Measurements from ENCODE around the gene COA1. TPM values are rescaled to one million over a fixed set of nuclear protein-coding genes. Genes with fewer than 3 reads are reported as not detected.

COA1 gene
- total and polyA plus RNA-seq, 9 of the 15 experiments (the other 6 are each of a cell fraction or from before 2014, with no cell fraction given): 98.9 to 463 (median 181) TPM

DNA sequence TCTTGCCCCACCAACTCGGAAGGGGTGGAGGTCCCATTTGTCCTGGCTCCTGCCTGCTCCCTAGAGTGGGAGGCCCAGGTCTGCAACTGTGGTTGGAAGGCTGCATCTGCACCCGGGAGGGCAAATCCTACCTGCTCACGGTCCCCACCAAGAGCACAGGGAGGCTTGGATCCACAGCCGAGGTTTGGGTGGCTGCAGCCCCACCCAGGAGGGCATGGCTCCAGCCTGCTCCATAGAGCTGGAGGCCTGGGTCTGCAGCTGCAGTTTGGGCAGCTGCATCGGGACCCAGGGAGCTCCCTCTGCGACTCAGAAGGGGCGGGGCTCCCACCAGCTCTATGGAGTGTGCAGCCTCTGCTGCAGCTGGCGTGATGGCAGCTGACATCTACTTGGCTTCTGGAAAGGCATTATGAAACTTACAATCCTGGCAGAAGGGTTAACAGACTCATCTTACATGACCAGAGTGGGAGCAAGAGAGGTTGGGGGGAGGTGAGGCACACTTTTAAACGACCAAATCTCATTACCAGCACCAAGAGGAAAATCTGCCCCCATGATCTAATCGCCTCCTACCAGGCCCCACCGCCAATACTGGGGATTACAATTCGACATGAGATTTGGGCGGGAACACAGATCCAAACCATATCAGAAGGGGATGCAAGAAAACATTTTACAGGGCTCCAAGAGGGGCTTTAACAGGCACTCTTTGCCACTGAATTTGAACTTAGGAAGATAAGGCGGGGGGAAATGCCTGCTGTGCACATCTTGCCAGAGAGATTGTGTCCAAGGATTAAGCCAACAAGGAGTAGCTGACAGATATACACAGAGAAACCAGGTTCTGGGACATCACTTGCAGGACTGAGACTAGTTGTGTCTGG, 20.9 kb upstream of the COA1 start (continued):
- no peak for TF ChIP-seq ATF1 (CRISPR knock-in tag; IDR thresholded peaks at IDR 0.05)
- no peak for TF ChIP-seq ATF1 (tag; IDR thresholded peaks at IDR 0.05)
- 0 out of 2 replicates have a peak, but pooled peaks have one; percentile 66 for TF ChIP-seq SMAD4 (CRISPR knock-in tag; conservative IDR thresholded peaks at IDR 0.05)
- TF ChIP-seq NFXL1 (CRISPR knock-in tag; IDR thresholded peaks at IDR 0.05): no peak
- peak; percentile 86 for TF ChIP-seq MEIS2 (IDR thresholded peaks at IDR 0.05; ENCODE audit: partially characterized antibody)
- TF ChIP-seq ZNF79 (CRISPR knock-in tag; IDR thresholded peaks at IDR 0.05; ENCODE audit: low read depth): no peak
- TF ChIP-seq HNRNPH1 (optimal IDR thresholded peaks at IDR 0.05; ENCODE audit: low read depth, low read length): no peak
- TF ChIP-seq TFAM (CRISPR knock-in tag; conservative IDR thresholded peaks at IDR 0.05): no peak
- no peak for TF ChIP-seq ZNF212 (CRISPR knock-in tag; IDR thresholded peaks at IDR 0.05)
- peak; percentile 91 for TF ChIP-seq ARID1B (IDR thresholded peaks at IDR 0.05)
- TF ChIP-seq, protein P1, sequence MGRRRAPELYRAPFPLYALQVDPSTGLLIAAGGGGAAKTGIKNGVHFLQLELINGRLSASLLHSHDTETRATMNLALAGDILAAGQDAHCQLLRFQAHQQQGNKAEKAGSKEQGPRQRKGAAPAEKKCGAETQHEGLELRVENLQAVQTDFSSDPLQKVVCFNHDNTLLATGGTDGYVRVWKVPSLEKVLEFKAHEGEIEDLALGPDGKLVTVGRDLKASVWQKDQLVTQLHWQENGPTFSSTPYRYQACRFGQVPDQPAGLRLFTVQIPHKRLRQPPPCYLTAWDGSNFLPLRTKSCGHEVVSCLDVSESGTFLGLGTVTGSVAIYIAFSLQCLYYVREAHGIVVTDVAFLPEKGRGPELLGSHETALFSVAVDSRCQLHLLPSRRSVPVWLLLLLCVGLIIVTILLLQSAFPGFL (CRISPR knock-in tag; IDR thresholded peaks at IDR 0.05): no peak
- peak in 1 of 3 experiments; percentile 5 for TF ChIP-seq YY1 (IDR thresholded peaks at IDR 0.05; ENCODE audit: borderline replicate concordance in 1 of 3, control insufficient read depth in 1 of 3, extremely low read depth in 1 of 3, insufficient read depth in 3 of 3, insufficient read length in 1 of 3, insufficient replicate concordance in 2 of 3, low read depth in 1 of 3, low read length in 2 of 3)
- TF ChIP-seq, protein P2, sequence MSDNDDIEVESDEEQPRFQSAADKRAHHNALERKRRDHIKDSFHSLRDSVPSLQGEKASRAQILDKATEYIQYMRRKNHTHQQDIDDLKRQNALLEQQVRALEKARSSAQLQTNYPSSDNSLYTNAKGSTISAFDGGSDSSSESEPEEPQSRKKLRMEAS (CRISPR knock-in tag; IDR thresholded peaks at IDR 0.05): no peak
- TF ChIP-seq TEAD4 (IDR thresholded peaks at IDR 0.05; ENCODE audit: low read length): peak; percentile 88
- TF ChIP-seq TEAD4 (CRISPR knock-in tag; IDR thresholded peaks at IDR 0.05; ENCODE audit: borderline replicate concordance): no peak
- no peak for TF ChIP-seq PRMT5 (CRISPR knock-in tag; IDR thresholded peaks at IDR 0.05)
- TF ChIP-seq, protein P3, sequence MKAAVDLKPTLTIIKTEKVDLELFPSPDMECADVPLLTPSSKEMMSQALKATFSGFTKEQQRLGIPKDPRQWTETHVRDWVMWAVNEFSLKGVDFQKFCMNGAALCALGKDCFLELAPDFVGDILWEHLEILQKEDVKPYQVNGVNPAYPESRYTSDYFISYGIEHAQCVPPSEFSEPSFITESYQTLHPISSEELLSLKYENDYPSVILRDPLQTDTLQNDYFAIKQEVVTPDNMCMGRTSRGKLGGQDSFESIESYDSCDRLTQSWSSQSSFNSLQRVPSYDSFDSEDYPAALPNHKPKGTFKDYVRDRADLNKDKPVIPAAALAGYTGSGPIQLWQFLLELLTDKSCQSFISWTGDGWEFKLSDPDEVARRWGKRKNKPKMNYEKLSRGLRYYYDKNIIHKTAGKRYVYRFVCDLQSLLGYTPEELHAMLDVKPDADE (conservative IDR thresholded peaks at IDR 0.05; ENCODE audit: control insufficient read depth, low read depth, low read length): no peak
- TF ChIP-seq, protein P4, sequence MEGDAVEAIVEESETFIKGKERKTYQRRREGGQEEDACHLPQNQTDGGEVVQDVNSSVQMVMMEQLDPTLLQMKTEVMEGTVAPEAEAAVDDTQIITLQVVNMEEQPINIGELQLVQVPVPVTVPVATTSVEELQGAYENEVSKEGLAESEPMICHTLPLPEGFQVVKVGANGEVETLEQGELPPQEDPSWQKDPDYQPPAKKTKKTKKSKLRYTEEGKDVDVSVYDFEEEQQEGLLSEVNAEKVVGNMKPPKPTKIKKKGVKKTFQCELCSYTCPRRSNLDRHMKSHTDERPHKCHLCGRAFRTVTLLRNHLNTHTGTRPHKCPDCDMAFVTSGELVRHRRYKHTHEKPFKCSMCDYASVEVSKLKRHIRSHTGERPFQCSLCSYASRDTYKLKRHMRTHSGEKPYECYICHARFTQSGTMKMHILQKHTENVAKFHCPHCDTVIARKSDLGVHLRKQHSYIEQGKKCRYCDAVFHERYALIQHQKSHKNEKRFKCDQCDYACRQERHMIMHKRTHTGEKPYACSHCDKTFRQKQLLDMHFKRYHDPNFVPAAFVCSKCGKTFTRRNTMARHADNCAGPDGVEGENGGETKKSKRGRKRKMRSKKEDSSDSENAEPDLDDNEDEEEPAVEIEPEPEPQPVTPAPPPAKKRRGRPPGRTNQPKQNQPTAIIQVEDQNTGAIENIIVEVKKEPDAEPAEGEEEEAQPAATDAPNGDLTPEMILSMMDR (IDR thresholded peaks at IDR 0.05 in 2 of 3, conservative IDR thresholded peaks at IDR 0.05 in 1 of 3; ENCODE audit: insufficient read depth in 2 of 3, low read depth in 1 of 3, low read length in 3 of 3): no peak
- TF ChIP-seq TOE1 (IDR thresholded peaks at IDR 0.05; ENCODE audit: borderline replicate concordance): no peak
- no peak for TF ChIP-seq TOE1 (CRISPR knock-in tag; IDR thresholded peaks at IDR 0.05; ENCODE audit: borderline replicate concordance, low read depth)
- TF ChIP-seq NEUROD1 (IDR thresholded peaks at IDR 0.05; ENCODE audit: borderline replicate concordance, low read depth, low read length, partially characterized antibody): no peak
- TF ChIP-seq PHB (CRISPR knock-in tag; IDR thresholded peaks at IDR 0.05): no peak
- TF ChIP-seq ZKSCAN3 (CRISPR knock-in tag; IDR thresholded peaks at IDR 0.05): no peak
- no peak for TF ChIP-seq RUNX1 (IDR thresholded peaks at IDR 0.05; ENCODE audit: low read depth)
- TF ChIP-seq RFX5 (IDR thresholded peaks at IDR 0.05; ENCODE audit: low read depth, low read length): no peak
